Caco-2 (cell line): Measurements from ENCODE around the gene MGP. TPM values are rescaled to one million over a fixed set of nuclear protein-coding genes. Genes with fewer than 3 reads are reported as not detected.

Experiments used
- BruUV-seq: library from RNA; stranded (reverse); fragments of 400-500 nt; replicated peaks from 2 replicates; lab custom pipeline; 2021; lab: Mats Ljungman, UMichigan
- CTCF ChIA-PET: fragments of 300-600 bp; sonication (Branson Sonifier 250); formaldehyde crosslinking; loops from one replicate; lab custom pipeline; 2022; ENCODE audit warnings: antibody characterized with exemption; lab: Charles Lee
- POLR2A ChIA-PET: fragments of 300-600 bp; sonication (Branson Sonifier 250); formaldehyde crosslinking; loops from one replicate; lab custom pipeline; 2022; ENCODE audit warnings: antibody characterized with exemption; lab: Charles Lee
- DNase-seq, 2 experiments: peaks; one replicate each; pipeline versions ENCODE4 v3.0.0 to v3.0.0-alpha.2; 2020 to 2022
- H3K27me3 ChIP-seq: replicated peaks from 2 replicates; pipeline ENCODE4 v1.6.0; 2011; ENCODE audit warnings: low read length; ENCODE audit not compliant: control insufficient read depth, insufficient read depth
- H3K36me3 ChIP-seq: 2 replicates; pipeline ENCODE4 v1.5.1; 2011; ENCODE audit warnings: low read length; ENCODE audit not compliant: control insufficient read depth, insufficient read depth
- H3K4me1 ChIP-seq: fragments of 250-450 bp; sonication (Bioruptor Pico); 2 replicates; pipeline ENCODE4 v1.5.1; 2020; ENCODE audit warnings: mild to moderate bottlenecking
- H3K4me3 ChIP-seq: 2 replicates; pipeline ENCODE4 v1.5.1; 2011; ENCODE audit warnings: low read depth, mild to moderate bottlenecking, control low read depth, low read length
- H3K9me3 ChIP-seq: fragments of 250-450 bp; sonication (Bioruptor Pico); 2 replicates; pipeline ENCODE4 v1.5.1; 2020; ENCODE audit warnings: mild to moderate bottlenecking, moderate library complexity
- H3K27ac Mint-ChIP-seq: one replicate; pipeline ENCODE4 v1.8.0; 2022; ENCODE audit warnings: mixed read lengths; ENCODE audit not compliant: unreplicated experiment
- H3K27me3 Mint-ChIP-seq: one replicate; pipeline ENCODE4 v1.8.0; 2022; ENCODE audit warnings: mixed read lengths; ENCODE audit not compliant: insufficient read depth, unreplicated experiment
- H3K36me3 Mint-ChIP-seq: one replicate; pipeline ENCODE4 v1.8.0; 2022; ENCODE audit warnings: mild to moderate bottlenecking, mixed read lengths; ENCODE audit not compliant: insufficient read depth, unreplicated experiment
- H3K4me1 Mint-ChIP-seq: one replicate; pipeline ENCODE4 v1.8.0; 2022; ENCODE audit warnings: low read depth, mixed read lengths; ENCODE audit not compliant: unreplicated experiment
- H3K4me3 Mint-ChIP-seq: one replicate; pipeline ENCODE4 v1.8.0; 2022; ENCODE audit warnings: mild to moderate bottlenecking, moderate library complexity, mixed read lengths; ENCODE audit not compliant: unreplicated experiment
- H3K9me3 Mint-ChIP-seq: one replicate; pipeline ENCODE4 v1.8.0; 2022; ENCODE audit warnings: mixed read lengths; ENCODE audit not compliant: unreplicated experiment
- intact Hi-C: fragments of 100-400 bp; cut with micrococcal nuclease; formaldehyde crosslinking; loops from one replicate; pipeline ENCODE4 v1.10.0; 2022; ENCODE audit not compliant: unreplicated experiment
- total RNA-seq: library from RNA; stranded (reverse); gene quantifications from 2 replicates; pipeline ENCODE4 v1.2.3, GENCODE V29; 2022
- TF ChIP-seq, protein P1 (sequence below), 2 experiments: fragments of 200-600 bp in 1 of 2; IDR thresholded peaks; 1 replicate in 1 of 2; 2 replicates in 1 of 2; pipeline versions ENCODE4 v1.5.1 to v1.8.0; 2011 to 2022; ENCODE audit warnings: antibody characterized with exemption in 1 of 2, control low read depth in 1 of 2, inconsistent platforms in 1 of 2, low read depth in 1 of 2, low read length in 1 of 2, mild to moderate bottlenecking in 1 of 2, moderate library complexity in 1 of 2; ENCODE audit not compliant: insufficient read depth in 1 of 2, severe bottlenecking in 1 of 2, unreplicated experiment in 1 of 2

Gene MGP
- total RNA-seq, 1 experiment from 2014 or later = not detected

DNA sequence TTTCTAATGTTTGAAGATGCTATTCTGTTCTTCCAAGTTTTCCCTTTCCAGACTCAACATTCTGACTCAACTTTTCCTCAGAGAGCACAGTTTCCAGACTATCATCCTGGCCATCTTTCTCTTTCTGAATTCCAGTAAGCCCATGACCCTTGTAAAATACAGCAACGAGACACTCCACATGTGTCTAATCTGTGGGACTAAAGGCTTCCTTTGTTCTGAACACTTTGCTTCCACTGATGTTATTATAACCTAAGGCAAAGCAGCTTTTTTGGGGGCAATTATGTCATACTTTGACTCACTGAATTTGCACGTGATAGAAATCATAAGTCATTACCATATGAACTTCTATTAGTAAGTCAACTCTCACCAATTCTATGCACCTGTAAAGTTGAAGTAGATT lies 36.0 kb downstream of the MGP start:
- Histone ChIP-seq H3K9me3 (no peaks in the 10 kb centered on the region), H3K4me3 (no peak overlapping the region), H3K4me1 (no peaks in the 10 kb centered on the region), H3K36me3 (no peaks in the 10 kb centered on the region), H3K27me3 (no peaks in the 10 kb centered on the region)
- intact Hi-C loops = loop anchor here (5.0 kb wide), 1 partner anchor 373 kb away; the partner anchor contains the start of gene RERG
- TF ChIP-seq, protein P1, sequence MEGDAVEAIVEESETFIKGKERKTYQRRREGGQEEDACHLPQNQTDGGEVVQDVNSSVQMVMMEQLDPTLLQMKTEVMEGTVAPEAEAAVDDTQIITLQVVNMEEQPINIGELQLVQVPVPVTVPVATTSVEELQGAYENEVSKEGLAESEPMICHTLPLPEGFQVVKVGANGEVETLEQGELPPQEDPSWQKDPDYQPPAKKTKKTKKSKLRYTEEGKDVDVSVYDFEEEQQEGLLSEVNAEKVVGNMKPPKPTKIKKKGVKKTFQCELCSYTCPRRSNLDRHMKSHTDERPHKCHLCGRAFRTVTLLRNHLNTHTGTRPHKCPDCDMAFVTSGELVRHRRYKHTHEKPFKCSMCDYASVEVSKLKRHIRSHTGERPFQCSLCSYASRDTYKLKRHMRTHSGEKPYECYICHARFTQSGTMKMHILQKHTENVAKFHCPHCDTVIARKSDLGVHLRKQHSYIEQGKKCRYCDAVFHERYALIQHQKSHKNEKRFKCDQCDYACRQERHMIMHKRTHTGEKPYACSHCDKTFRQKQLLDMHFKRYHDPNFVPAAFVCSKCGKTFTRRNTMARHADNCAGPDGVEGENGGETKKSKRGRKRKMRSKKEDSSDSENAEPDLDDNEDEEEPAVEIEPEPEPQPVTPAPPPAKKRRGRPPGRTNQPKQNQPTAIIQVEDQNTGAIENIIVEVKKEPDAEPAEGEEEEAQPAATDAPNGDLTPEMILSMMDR (IDR thresholded peaks at IDR 0.05; ENCODE audit: insufficient read depth in 1 of 2, low read depth in 1 of 2, low read length in 1 of 2, severe bottlenecking in 1 of 2, unreplicated experiment in 1 of 2) = no peak
- ChIA-PET CTCF (no interaction called here), POLR2A (no interaction called here)
- H3K4me3 Mint-ChIP-seq = no peak overlapping the region
- no peak for DNase-seq
- no peaks in the 10 kb centered on the region for H3K9me3 Mint-ChIP-seq
- H3K27me3 Mint-ChIP-seq = peaks cover 4% of the 10 kb centered on the region
- no TSS peak for BruUV-seq
- no peak overlapping the region for H3K27ac Mint-ChIP-seq
- H3K4me1 Mint-ChIP-seq = no peaks in the 10 kb centered on the region
- no peaks in the 10 kb centered on the region for H3K36me3 Mint-ChIP-seq

DNA sequence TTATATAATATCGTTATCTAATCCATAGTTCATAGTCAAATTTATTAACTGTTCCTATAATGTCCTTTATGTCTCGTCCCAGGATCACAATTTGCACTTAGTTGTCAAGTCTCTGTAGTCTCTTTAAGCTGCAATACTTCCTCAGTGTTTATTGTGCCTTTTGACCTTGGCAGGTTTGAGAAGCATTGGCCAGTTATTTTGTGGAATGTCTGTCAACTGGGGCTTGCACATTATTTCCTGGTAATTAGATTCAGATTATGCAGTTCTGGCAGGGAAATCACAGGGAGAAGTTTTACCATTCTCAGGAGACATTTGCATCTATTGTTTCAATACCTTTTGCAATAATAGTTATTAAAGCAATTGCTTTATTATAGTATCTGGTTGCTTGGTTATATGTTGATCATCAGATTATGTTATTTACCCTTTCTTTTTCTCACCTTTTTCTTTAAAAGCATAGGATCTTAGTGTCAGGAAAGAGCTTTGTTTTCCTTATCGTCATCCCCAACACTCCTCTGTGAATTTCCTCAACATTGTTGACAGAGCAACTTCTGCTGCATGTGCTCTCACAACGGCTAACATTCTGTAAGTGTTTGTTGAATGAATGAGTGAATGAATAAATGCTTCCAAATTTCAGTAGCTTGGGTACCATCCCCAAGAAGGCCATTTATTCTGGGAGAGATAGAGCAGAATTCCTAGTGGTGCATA lies 38.6 kb downstream of the MGP start:
- peaks cover 2% of the 10 kb centered on the region for H3K27me3 Mint-ChIP-seq
- Histone ChIP-seq H3K36me3 (no peaks in the 10 kb centered on the region), H3K27me3 (no peaks in the 10 kb centered on the region), H3K4me1 (peaks cover 17% of the 10 kb centered on the region), H3K4me3 (no peak overlapping the region), H3K9me3 (no peaks in the 10 kb centered on the region)
- H3K4me1 Mint-ChIP-seq = peaks cover 13% of the 10 kb centered on the region
- TF ChIP-seq, protein P1 (IDR thresholded peaks at IDR 0.05; ENCODE audit: insufficient read depth in 1 of 2, low read depth in 1 of 2, low read length in 1 of 2, severe bottlenecking in 1 of 2, unreplicated experiment in 1 of 2) = no peak
- ChIA-PET CTCF (interaction anchor here (1.2 kb wide), 1 partner anchor 149 kb away, joined by 5 read pairs; no protein-coding TSS in a partner anchor), POLR2A (no interaction called here)
- no peaks in the 10 kb centered on the region for H3K9me3 Mint-ChIP-seq
- no TSS peak for BruUV-seq
- intact Hi-C loops = loop anchor here (5.0 kb wide), 1 partner anchor 375 kb away; the partner anchor contains the start of gene RERG
- H3K4me3 Mint-ChIP-seq = no peak overlapping the region
- no peak for DNase-seq
- no peak overlapping the region for H3K27ac Mint-ChIP-seq
- H3K36me3 Mint-ChIP-seq = no peaks in the 10 kb centered on the region

DNA sequence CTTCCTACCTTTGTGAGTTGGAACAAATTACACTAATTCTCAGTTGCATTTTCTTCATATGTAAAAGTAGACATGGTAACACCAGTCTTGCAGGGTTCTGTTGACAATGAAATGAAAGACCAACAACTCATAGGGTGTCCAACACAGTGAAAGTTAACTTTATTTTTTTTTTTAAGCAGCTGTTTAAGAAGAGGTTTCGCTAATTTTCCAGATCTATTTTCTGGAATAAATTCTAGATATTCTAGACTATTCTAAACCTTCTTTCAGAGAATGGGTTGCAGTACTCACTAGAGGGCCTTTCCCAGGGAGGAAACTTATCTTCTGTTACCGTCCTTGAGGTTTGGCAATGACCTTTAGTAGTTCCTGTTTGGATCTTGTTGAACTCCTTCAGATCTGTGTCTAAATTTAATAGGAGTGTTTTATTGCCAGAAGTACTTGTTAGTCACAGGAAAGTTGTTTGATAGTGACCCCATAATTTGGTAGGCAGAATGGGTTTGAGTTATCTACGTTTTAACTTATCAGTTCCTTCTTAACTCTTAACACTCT lies 39.5 kb downstream of the MGP start:
- Mint-ChIP-seq H3K36me3 (no peaks in the 10 kb centered on the region), H3K27me3 (peaks cover 2% of the 10 kb centered on the region), H3K27ac (no peak overlapping the region), H3K9me3 (no peaks in the 10 kb centered on the region), H3K4me1 (peaks cover 13% of the 10 kb centered on the region), H3K4me3 (no peak overlapping the region)
- Histone ChIP-seq H3K4me1 (peaks cover 26% of the 10 kb centered on the region), H3K9me3 (no peaks in the 10 kb centered on the region), H3K36me3 (no peaks in the 10 kb centered on the region), H3K4me3 (no peak overlapping the region), H3K27me3 (no peaks in the 10 kb centered on the region)
- no peak for DNase-seq
- BruUV-seq = no TSS peak
- intact Hi-C loops = loop anchor here (5.0 kb wide), 1 partner anchor 376 kb away; the partner anchor contains the start of gene RERG
- ChIA-PET CTCF (interaction anchor here (0.8 kb wide), 1 partner anchor 90 kb away, joined by 3 read pairs; no protein-coding TSS in a partner anchor), POLR2A (no interaction called here)
- TF ChIP-seq, protein P1 (IDR thresholded peaks at IDR 0.05; ENCODE audit: insufficient read depth in 1 of 2, low read depth in 1 of 2, low read length in 1 of 2, severe bottlenecking in 1 of 2, unreplicated experiment in 1 of 2) = no peak
